Measurements from ENCODE around the gene TSEN2. TPM values are rescaled to one million over a fixed set of nuclear protein-coding genes. Genes with fewer than 3 reads are reported as not detected.
"Not testable (repeated sequence)": the region's sequence is repeated elsewhere in the genome, so short reads cannot be mapped to it uniquely, and the experiment has no call there.

The TSEN2 gene
- total RNA-seq, 1 donor from 2014 or later, result 11.5 TPM

- Mint-ChIP-seq H3K36me3 (ENCODE audit: unreplicated experiment) (no peaks in the 10 kb centered on the region), H3K4me3 (ENCODE audit: unreplicated experiment) (no peak overlapping the region), H3K9me3 (ENCODE audit: unreplicated experiment) (no peaks in the 10 kb centered on the region), H3K27me3 (ENCODE audit: unreplicated experiment) (no peaks in the 10 kb centered on the region), H3K4me1 (ENCODE audit: unreplicated experiment) (peaks cover 23% of the 10 kb centered on the region), H3K27ac (ENCODE audit: unreplicated experiment) (no peak overlapping the region)
- no peak for TF ChIP-seq CTCF (IDR thresholded peaks at IDR 0.05)
- DNase-seq (ENCODE audit: extremely low spot score, unreplicated experiment), result no peak
Observed at GRCh38 chr3:12473511-12473910, 10.8 kb upstream of the TSEN2 start.

- no peak for TF ChIP-seq CTCF (IDR thresholded peaks at IDR 0.05)
- H3K27ac Mint-ChIP-seq (ENCODE audit: unreplicated experiment), result peak overlapping the region; percentile 92
- H3K36me3 Mint-ChIP-seq (ENCODE audit: unreplicated experiment), result no peaks in the 10 kb centered on the region
- peaks cover 26% of the 10 kb centered on the region for H3K4me1 Mint-ChIP-seq (ENCODE audit: unreplicated experiment)
- DNase-seq (ENCODE audit: extremely low spot score, unreplicated experiment), result no peak
- no peaks in the 10 kb centered on the region for H3K27me3 Mint-ChIP-seq (ENCODE audit: unreplicated experiment)
- H3K9me3 Mint-ChIP-seq (ENCODE audit: unreplicated experiment), result no peaks in the 10 kb centered on the region
- H3K4me3 Mint-ChIP-seq (ENCODE audit: unreplicated experiment), result no peak overlapping the region
Observed at GRCh38 chr3:12476238-12476897, 7.9 kb upstream of the TSEN2 start.

GRCh38 chr3:12477256-12477655 is 7.0 kb upstream of the TSEN2 start:
- no peak overlapping the region for H3K4me3 Mint-ChIP-seq (ENCODE audit: unreplicated experiment)
- no peaks in the 10 kb centered on the region for H3K9me3 Mint-ChIP-seq (ENCODE audit: unreplicated experiment)
- no peaks in the 10 kb centered on the region for H3K36me3 Mint-ChIP-seq (ENCODE audit: unreplicated experiment)
- peak overlapping the region; percentile 92 for H3K27ac Mint-ChIP-seq (ENCODE audit: unreplicated experiment)
- H3K4me1 Mint-ChIP-seq (ENCODE audit: unreplicated experiment), result peaks cover 24% of the 10 kb centered on the region
- H3K27me3 Mint-ChIP-seq (ENCODE audit: unreplicated experiment), result no peaks in the 10 kb centered on the region
- no peak for DNase-seq (ENCODE audit: extremely low spot score, unreplicated experiment)
- no peak for TF ChIP-seq CTCF (IDR thresholded peaks at IDR 0.05)

GRCh38 chr3:12478326-12478725 is 6.0 kb upstream of the TSEN2 start:
- H3K4me1 Mint-ChIP-seq (ENCODE audit: unreplicated experiment), result peaks cover 27% of the 10 kb centered on the region
- H3K27me3 Mint-ChIP-seq (ENCODE audit: unreplicated experiment), result no peaks in the 10 kb centered on the region
- H3K4me3 Mint-ChIP-seq (ENCODE audit: unreplicated experiment), result no peak overlapping the region
- no peak for TF ChIP-seq CTCF (IDR thresholded peaks at IDR 0.05)
- H3K9me3 Mint-ChIP-seq (ENCODE audit: unreplicated experiment), result no peaks in the 10 kb centered on the region
- no peaks in the 10 kb centered on the region for H3K36me3 Mint-ChIP-seq (ENCODE audit: unreplicated experiment)
- no peak overlapping the region for H3K27ac Mint-ChIP-seq (ENCODE audit: unreplicated experiment)
- no peak for DNase-seq (ENCODE audit: extremely low spot score, unreplicated experiment)

- H3K4me3 Mint-ChIP-seq (ENCODE audit: unreplicated experiment); H3K27ac Mint-ChIP-seq (ENCODE audit: unreplicated experiment); H3K36me3 Mint-ChIP-seq (ENCODE audit: unreplicated experiment); H3K27me3 Mint-ChIP-seq (ENCODE audit: unreplicated experiment); DNase-seq (ENCODE audit: extremely low spot score, unreplicated experiment); H3K9me3 Mint-ChIP-seq (ENCODE audit: unreplicated experiment): not testable (repeated sequence)
- H3K4me1 Mint-ChIP-seq (ENCODE audit: unreplicated experiment), result peaks cover 35% of the 10 kb centered on the region
Observed at GRCh38 chr3:12479198-12479597, 5.1 kb upstream of the TSEN2 start.

Data from osteocyte (in vitro differentiated cells).